Choroid plexus epithelial cell (primary cell): ENCODE data around the gene GPN2.
"Not testable (repeated sequence)": the region's sequence is repeated elsewhere in the genome, so short reads cannot be mapped to it uniquely, and the experiment has no call there.

Source experiments
- DNase-seq: peaks from one replicate; pipeline ENCODE4 v3.0.0-alpha.2; 2010; ENCODE audit warnings: low read depth
- H3K4me3 ChIP-seq: 2 replicates; pipeline ENCODE4 v1.5.1; 2011; ENCODE audit warnings: low read depth, mild to moderate bottlenecking, control low read depth, low read length, moderate library complexity
- CTCF ChIP-seq: conservative IDR thresholded peaks from 2 replicates; pipeline ENCODE4 v1.5.1; 2011; ENCODE audit warnings: low read depth, mild to moderate bottlenecking, control low read depth, inconsistent platforms, low read length, moderate library complexity

GPN2 gene

GRCh38 chr1:26839339-26839722 lies 50.8 kb downstream of the GPN2 start:
- no peak overlapping the region for H3K4me3 ChIP-seq
- DNase-seq, result no peak
- no peak for TF ChIP-seq CTCF

- no peak overlapping the region for H3K4me3 ChIP-seq
- DNase-seq, result peak; percentile 57
These were observed 51.4 kb downstream of the GPN2 start for GRCh38 chr1:26838474-26839338.

GRCh38 chr1:26837665-26838064 lies 52.4 kb downstream of the GPN2 start:
- H3K4me3 ChIP-seq, DNase-seq: not testable (repeated sequence)

More at GRCh38 chr1:26838474-26839338, 51.4 kb downstream of the GPN2 start:
- no peak for TF ChIP-seq CTCF

GRCh38 chr1:26833432-26834405 lies 56.4 kb downstream of the GPN2 start:
- TF ChIP-seq CTCF, result peak; percentile 26
- DNase-seq, result peak; percentile 52
- no peak overlapping the region for H3K4me3 ChIP-seq

- no peak overlapping the region for H3K4me3 ChIP-seq
- DNase-seq, result no peak
- no peak for TF ChIP-seq CTCF
These were observed 57.7 kb downstream of the GPN2 start for GRCh38 chr1:26832249-26832960.

- DNase-seq, result peak; percentile 45
These were observed 58.4 kb downstream of the GPN2 start for GRCh38 chr1:26831546-26832248.

More at GRCh38 chr1:26831546-26832248, 58.4 kb downstream of the GPN2 start:
- H3K4me3 ChIP-seq, result no peak overlapping the region
- TF ChIP-seq CTCF, result no peak
